Colonic mucosa (tissue), 4 donors: ENCODE data around the gene GPR33. TPM values are rescaled to one million over a fixed set of nuclear protein-coding genes. Genes with fewer than 3 reads are reported as not detected.

Source experiments
- DNase-seq: peaks from one replicate; pipeline ENCODE4 v3.0.0-alpha.2; 2020
- H3K27ac ChIP-seq: fragments of 200-600 bp; one replicate; pipeline ENCODE4 v1.8.0; 2021
- H3K27me3 ChIP-seq: fragments of 200-600 bp; one replicate; pipeline ENCODE4 v1.8.0; 2021
- H3K36me3 ChIP-seq: fragments of 200-600 bp; one replicate; pipeline ENCODE4 v1.8.0; 2021
- H3K4me1 ChIP-seq: fragments of 200-600 bp; one replicate; pipeline ENCODE4 v1.8.0; 2021; ENCODE audit warnings: mild to moderate bottlenecking
- H3K4me3 ChIP-seq: fragments of 200-600 bp; one replicate; pipeline ENCODE4 v1.8.0; 2021
- H3K9ac ChIP-seq, 2 donors: one replicate each; pipeline ENCODE4 v1.7.0; 2013; ENCODE audit warnings: control low read depth in 2 of 2, low read depth in 2 of 2, low read length in 2 of 2
- H3K9me3 ChIP-seq: fragments of 200-600 bp; one replicate; pipeline ENCODE4 v1.8.0; 2021
- CTCF ChIP-seq: fragments of 200-600 bp; IDR thresholded peaks from one replicate; pipeline ENCODE4 v1.8.0; 2022; ENCODE audit warnings: antibody characterized with exemption, mild to moderate bottlenecking
- intact Hi-C: fragments of 100-400 bp; cut with DNase I; formaldehyde crosslinking; loops from one replicate; pipeline ENCODE4 v1.14.1; 2022
- total RNA-seq, 2 donors: library from RNA; stranded (reverse); fragmentation: NEBNext Ultra II Directional in 1 of 2; extraction: Animal tissue kit (Norgen Biotek cat#: 25700) in 1 of 2; gene quantifications; one replicate each; pipeline ENCODE4 v1.2.1, GENCODE V29; 2021
- donor health status: healthy.
- donor health status: DM: no; HTN: no; CAD: no.
- donor health status: DM: no; HTN: no; CAD: no.

GPR33 gene
- total RNA-seq, 2 donors from 2014 or later: not detected

GRCh38 chr14:31527087-31527486 lies 39.2 kb upstream of the GPR33 start:
- H3K4me3 ChIP-seq: no peak overlapping the region
- H3K9ac ChIP-seq: no peak overlapping the region
- TF ChIP-seq CTCF: no peak
- no peaks in the 10 kb centered on the region for H3K27me3 ChIP-seq
- no peak overlapping the region for H3K27ac ChIP-seq
- H3K9me3 ChIP-seq: no peaks in the 10 kb centered on the region
- H3K36me3 ChIP-seq: no peaks in the 10 kb centered on the region
- H3K4me1 ChIP-seq: no peaks in the 10 kb centered on the region
- intact Hi-C loops: no loop called here
- DNase-seq: no peak

DNA sequence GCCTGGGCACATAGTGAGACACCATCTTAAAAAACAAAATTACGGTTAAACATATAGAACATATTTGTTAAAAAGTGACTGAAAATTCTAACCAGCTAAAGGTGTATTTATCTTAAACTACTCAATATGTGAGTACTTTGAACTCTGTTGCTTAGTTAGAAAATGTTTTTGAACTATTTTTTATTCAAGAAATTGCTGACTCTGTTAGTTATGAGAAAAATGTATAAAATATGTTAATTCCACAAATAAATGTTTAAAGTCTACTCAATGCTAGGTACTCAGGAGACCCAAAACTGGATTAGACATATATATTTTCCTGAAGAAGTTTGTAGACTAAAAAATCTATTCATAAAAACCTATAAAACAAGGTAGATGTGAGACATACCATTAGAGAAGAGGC lies 23.0 kb upstream of the GPR33 start:
- Histone ChIP-seq H3K9ac (no peak overlapping the region), H3K9me3 (no peaks in the 10 kb centered on the region), H3K4me3 (no peak overlapping the region), H3K27ac (no peak overlapping the region), H3K27me3 (no peaks in the 10 kb centered on the region), H3K4me1 (no peaks in the 10 kb centered on the region), H3K36me3 (no peaks in the 10 kb centered on the region)
- no peak for DNase-seq
- intact Hi-C loops: loop anchor here (5.0 to 10.0 kb wide), 2 partner anchors 414 to 741 kb away; no protein-coding TSS in a partner anchor
- TF ChIP-seq CTCF: no peak

DNA sequence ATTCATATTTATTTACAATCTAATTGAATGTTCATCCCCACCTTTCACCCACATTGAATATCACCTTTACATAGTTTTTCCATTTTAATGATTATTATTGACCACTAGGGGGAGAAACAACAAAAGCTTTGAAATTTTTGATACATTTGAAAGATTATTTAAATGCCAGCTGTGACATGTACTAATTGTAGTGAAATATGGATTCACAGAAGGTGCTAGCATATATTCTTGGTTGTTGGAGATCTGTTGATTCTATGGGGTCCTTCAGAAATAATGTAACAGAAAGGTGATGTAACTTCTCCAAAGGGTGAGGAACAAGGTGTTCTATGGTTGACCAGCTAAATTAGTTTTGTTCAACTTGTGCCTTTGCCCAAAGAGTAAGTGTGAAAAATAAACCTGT lies 22.4 kb upstream of the GPR33 start:
- Histone ChIP-seq H3K4me3 (no peak overlapping the region), H3K36me3 (no peaks in the 10 kb centered on the region), H3K4me1 (no peaks in the 10 kb centered on the region), H3K9ac (no peak overlapping the region), H3K27me3 (no peaks in the 10 kb centered on the region), H3K27ac (no peak overlapping the region), H3K9me3 (no peaks in the 10 kb centered on the region)
- intact Hi-C loops: loop anchor here (5.0 to 10.0 kb wide), 2 partner anchors 415 to 742 kb away; no protein-coding TSS in a partner anchor
- DNase-seq: no peak
- TF ChIP-seq CTCF: peak; percentile 66

DNA sequence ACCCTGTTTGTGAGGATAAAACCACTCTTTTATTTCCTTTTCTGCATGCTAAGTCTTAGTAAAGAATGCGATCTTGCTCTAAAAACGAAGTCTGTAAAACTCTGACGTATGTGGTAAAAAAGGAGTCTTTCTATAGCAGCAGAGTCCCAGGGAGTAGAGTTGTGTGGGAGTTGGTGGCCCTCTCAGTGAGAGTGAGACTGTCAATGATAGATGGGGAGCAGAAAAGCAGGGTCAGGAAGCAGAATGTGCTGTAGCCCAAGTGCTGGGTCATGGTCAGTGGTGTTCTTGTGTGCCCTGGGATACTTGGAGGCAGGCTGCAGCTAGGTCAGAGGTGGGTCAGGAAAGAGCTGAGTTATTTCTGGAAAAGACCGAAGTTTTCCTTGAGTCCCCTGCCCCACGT lies 20.3 kb upstream of the GPR33 start:
- H3K27me3 ChIP-seq: no peaks in the 10 kb centered on the region
- H3K36me3 ChIP-seq: no peaks in the 10 kb centered on the region
- no peak for DNase-seq
- H3K4me1 ChIP-seq: no peaks in the 10 kb centered on the region
- H3K9me3 ChIP-seq: no peaks in the 10 kb centered on the region
- H3K9ac ChIP-seq: no peak overlapping the region
- H3K4me3 ChIP-seq: no peak overlapping the region
- intact Hi-C loops: loop anchor here (10.0 kb wide), 1 partner anchor 957 kb away; no protein-coding TSS in a partner anchor
- no peak for TF ChIP-seq CTCF
- H3K27ac ChIP-seq: no peak overlapping the region

- Histone ChIP-seq H3K9ac (no peak overlapping the region), H3K27me3 (no peaks in the 10 kb centered on the region), H3K36me3 (no peaks in the 10 kb centered on the region), H3K4me1 (no peaks in the 10 kb centered on the region), H3K27ac (no peak overlapping the region), H3K9me3 (no peaks in the 10 kb centered on the region), H3K4me3 (no peak overlapping the region)
- intact Hi-C loops: loop anchor here (10.0 kb wide), 1 partner anchor 959 kb away; no protein-coding TSS in a partner anchor
- TF ChIP-seq CTCF: no peak
- DNase-seq: no peak
Measured at GRCh38 chr14:31505411-31505810, 17.6 kb upstream of the GPR33 start.
